Uterus (tissue), 4 donors: Measurements from ENCODE around the gene ATP8B3. TPM values are rescaled to one million over a fixed set of nuclear protein-coding genes. Genes with fewer than 3 reads are reported as not detected.

ENCODE experiments used
- DNase-seq, 2 donors: peaks; one replicate each; pipeline ENCODE4 v3.0.0-alpha.2; 2019 to 2020
- H3K27ac ChIP-seq, 2 donors: fragments of 200-600 bp; sonication (generic); 1 replicate in 1 of 2; 2 replicates in 1 of 2; pipeline ENCODE4 v1.5.1; 2016 to 2018
- H3K27me3 ChIP-seq, 2 donors: fragments of 200-600 bp; sonication (generic); one replicate each; pipeline ENCODE4 v1.5.1; 2018 to 2019; ENCODE audit warnings: control low read depth in 1 of 2
- H3K36me3 ChIP-seq, 2 donors: fragments of 200-600 bp; sonication (generic); one replicate each; pipeline ENCODE4 v1.5.1; 2019; ENCODE audit warnings: control low read depth in 1 of 2
- H3K4me1 ChIP-seq, 2 donors: fragments of 200-600 bp; sonication (generic); one replicate each; pipeline ENCODE4 v1.5.1; 2018 to 2019; ENCODE audit warnings: control low read depth in 1 of 2
- H3K4me3 ChIP-seq, 2 donors: fragments of 200-600 bp; sonication (generic); 1 replicate in 1 of 2; 2 replicates in 1 of 2; pipeline ENCODE4 v1.5.1; 2018 to 2019; ENCODE audit warnings: mild to moderate bottlenecking in 1 of 2
- H3K9me3 ChIP-seq, 2 donors: fragments of 200-600 bp; sonication (generic); one replicate each; pipeline ENCODE4 v1.5.1; 2019; ENCODE audit warnings: control low read depth in 1 of 2
- POLR2A ChIP-seq, 2 donors: fragments of 450-650 bp; IDR thresholded peaks; one replicate each; pipeline ENCODE4 v1.6.1; 2016; ENCODE audit warnings: antibody characterized with exemption in 2 of 2, mild to moderate bottlenecking in 1 of 2, moderate library complexity in 1 of 2
- intact Hi-C: fragments of 100-400 bp; cut with DNase I; formaldehyde crosslinking; loops from one replicate; pipeline ENCODE4 v1.15.1; 2023; ENCODE audit warnings: low total_unique reads
- total RNA-seq, 4 donors: library from RNA; depleted of rRNA in 3 of 4; stranded (reverse); fragments of >200 nt in 3 of 4; gene quantifications; one replicate each; pipeline versions ENCODE4 v1.1.0 to v1.2.4, GENCODE V29; 2014 to 2023
- TF ChIP-seq, protein P1 (sequence below), 4 experiments: fragments of 200-600 bp in 2 of 4; fragments of 450-650 bp in 2 of 4; sonication (generic) in 2 of 4; IDR thresholded peaks; one replicate each; pipeline ENCODE4 v1.5.1; 2016 to 2019; ENCODE audit warnings: antibody characterized with exemption in 4 of 4, mild to moderate bottlenecking in 2 of 4, moderate library complexity in 1 of 4
- donor health status: DM: yes; HTN: yes; CAD: no.

Gene ATP8B3
- total RNA-seq, 4 donors from 2014 or later, result 1.0 to 3.3 (median 1.7) TPM; not detected in 1

DNA sequence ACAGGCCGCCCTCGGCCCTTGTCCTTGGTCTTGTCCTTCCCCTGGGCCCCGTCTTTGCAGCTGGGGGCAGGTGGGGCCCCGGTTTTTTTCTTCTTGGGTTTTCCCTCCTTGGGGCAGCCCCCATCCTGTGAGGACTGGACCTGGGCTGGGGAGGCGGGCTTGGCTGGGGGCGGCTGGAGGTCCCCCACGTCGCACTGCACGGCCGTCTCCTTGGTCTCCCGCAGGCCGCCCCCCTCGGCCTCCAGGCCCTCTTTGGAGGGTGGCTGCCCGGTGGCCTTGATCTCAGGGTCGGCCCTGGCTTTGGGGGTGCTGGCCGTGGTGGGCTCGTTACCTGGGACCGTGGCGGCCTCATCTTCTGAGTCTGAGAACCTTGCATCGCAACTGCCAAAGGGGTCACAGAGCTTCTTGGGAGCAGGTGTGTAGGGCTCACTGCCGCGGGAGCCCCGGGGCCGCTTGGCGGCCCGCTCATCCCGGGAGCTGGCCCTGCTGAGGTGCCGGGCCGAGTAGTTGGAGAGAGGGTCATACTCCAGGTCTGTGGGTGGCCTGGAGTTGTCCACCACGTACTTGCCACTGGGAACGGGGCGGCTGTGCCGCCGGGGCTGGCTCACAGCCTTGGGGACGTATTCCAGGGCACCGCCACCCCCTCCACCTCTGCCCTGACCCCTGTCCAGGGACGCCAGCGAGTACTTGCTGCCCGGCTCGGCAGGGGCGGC, 15.6 kb upstream of the ATP8B3 start:
- H3K4me3 ChIP-seq, result no peak overlapping the region
- H3K27me3 ChIP-seq, result no peaks in the 10 kb centered on the region
- H3K9me3 ChIP-seq, result no peaks in the 10 kb centered on the region
- TF ChIP-seq POLR2A (IDR thresholded peaks at IDR 0.05), result no peak
- TF ChIP-seq, protein P1, sequence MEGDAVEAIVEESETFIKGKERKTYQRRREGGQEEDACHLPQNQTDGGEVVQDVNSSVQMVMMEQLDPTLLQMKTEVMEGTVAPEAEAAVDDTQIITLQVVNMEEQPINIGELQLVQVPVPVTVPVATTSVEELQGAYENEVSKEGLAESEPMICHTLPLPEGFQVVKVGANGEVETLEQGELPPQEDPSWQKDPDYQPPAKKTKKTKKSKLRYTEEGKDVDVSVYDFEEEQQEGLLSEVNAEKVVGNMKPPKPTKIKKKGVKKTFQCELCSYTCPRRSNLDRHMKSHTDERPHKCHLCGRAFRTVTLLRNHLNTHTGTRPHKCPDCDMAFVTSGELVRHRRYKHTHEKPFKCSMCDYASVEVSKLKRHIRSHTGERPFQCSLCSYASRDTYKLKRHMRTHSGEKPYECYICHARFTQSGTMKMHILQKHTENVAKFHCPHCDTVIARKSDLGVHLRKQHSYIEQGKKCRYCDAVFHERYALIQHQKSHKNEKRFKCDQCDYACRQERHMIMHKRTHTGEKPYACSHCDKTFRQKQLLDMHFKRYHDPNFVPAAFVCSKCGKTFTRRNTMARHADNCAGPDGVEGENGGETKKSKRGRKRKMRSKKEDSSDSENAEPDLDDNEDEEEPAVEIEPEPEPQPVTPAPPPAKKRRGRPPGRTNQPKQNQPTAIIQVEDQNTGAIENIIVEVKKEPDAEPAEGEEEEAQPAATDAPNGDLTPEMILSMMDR (IDR thresholded peaks at IDR 0.05), result no peak
- no peaks in the 10 kb centered on the region for H3K4me1 ChIP-seq
- no peaks in the 10 kb centered on the region for H3K36me3 ChIP-seq
- DNase-seq, result no peak
- H3K27ac ChIP-seq, result peak overlapping the region in 1 of 2 donors; percentile 55
- intact Hi-C loops, result loop anchor here (10.0 kb wide), 2 partner anchors 63 to 283 kb away; no protein-coding TSS in a partner anchor

DNA sequence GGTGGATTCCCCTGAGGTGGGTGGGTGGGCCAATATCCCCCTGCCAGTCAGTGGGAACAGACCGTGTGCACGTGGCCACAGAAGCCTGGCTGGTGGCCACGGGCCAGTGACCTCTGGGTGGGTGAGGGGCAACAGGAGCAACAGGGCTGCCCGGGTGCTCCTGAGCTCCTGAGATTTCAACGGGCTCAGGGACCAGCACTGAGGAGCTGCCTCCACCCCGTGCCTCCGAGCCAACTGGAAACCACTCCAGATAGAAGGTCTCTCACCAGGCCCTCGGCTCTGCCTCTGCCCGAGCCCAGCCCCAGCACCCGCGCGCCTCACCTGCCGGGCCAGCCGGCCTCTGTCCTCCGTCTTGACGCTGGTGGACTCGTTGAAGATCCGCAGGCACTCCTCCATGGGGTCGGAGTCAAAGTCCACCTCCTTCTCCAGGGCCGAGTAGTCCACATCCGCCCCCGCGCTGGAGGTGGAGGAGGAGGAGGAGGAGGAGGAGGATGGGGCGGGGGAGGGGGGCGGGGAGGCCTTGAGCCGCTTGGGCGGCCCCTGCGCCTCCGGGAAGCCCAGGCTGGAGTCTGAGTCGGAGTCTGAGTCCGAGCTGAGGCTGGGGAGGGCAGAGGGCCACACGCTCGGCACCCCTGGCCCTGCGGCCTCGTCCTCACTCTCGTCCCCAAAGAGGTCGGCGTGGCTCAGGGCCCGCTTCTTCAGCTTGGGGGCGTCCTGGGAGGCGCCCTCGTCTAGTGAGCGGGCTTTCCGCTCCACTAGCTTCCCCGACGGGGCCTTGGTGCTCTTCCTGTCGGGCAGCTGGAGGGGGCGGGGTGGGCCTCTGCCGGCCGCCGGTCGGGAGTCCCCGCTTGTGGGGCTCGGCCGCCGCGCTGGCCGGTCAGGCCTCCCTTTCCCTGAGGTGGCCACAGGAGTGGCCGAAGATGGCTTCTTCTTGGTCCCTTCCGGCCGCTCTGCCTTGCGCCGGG, 14.8 kb upstream of the ATP8B3 start:
- intact Hi-C loops, result loop anchor here (10.0 kb wide), 2 partner anchors 62 to 282 kb away; no protein-coding TSS in a partner anchor
- Histone ChIP-seq H3K4me1 (no peaks in the 10 kb centered on the region), H3K9me3 (no peaks in the 10 kb centered on the region), H3K27me3 (no peaks in the 10 kb centered on the region), H3K27ac (peak overlapping the region; percentile 34 to 55), H3K36me3 (no peaks in the 10 kb centered on the region), H3K4me3 (no peak overlapping the region)
- TF ChIP-seq, protein P1 (IDR thresholded peaks at IDR 0.05), result no peak
- TF ChIP-seq POLR2A (IDR thresholded peaks at IDR 0.05), result no peak
- DNase-seq, result peak; percentile 39 to 58

DNA sequence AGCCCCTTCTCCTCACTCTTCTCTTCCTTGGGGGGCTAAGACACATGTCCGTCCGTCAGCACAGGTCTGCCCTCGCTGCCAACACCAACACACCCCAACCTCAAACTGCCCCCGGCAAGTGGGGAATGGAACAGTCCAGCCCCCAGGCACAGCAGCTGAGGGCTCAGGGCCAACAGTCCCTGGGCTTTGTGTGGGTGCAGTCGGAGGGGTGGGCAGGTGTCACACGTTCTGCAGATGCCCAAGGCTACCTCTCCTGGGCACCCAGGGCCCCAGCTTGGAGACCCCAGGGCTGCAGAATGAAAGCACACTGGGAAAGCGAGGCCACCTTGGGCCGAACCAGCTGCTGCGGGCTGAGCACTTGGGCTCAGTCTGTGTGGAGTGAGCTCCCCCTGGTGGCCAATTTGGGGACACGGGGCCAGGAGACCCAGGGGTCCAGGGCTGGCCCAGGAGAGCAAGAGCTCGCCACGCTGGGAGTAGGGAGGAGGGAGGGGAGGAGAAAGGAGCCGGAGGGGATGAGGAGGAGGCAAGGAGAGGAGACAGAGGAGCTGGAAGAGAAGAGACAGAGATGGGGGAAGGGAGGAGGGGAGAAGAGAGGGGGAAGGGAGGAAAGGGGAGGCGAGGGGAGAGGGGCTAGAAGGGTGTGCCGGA, 14.0 kb upstream of the ATP8B3 start:
- H3K4me3 ChIP-seq, result no peak overlapping the region
- no peak for TF ChIP-seq POLR2A (IDR thresholded peaks at IDR 0.05)
- TF ChIP-seq, protein P1 (IDR thresholded peaks at IDR 0.05), result peak; percentile 85 to 95 (median 91)
- no peaks in the 10 kb centered on the region for H3K36me3 ChIP-seq
- H3K27ac ChIP-seq, result peak overlapping the region; percentile 34 to 55
- H3K4me1 ChIP-seq, result no peaks in the 10 kb centered on the region
- intact Hi-C loops, result loop anchor here (10.0 kb wide), 2 partner anchors 61 to 281 kb away; no protein-coding TSS in a partner anchor
- peak; percentile 77 to 82 for DNase-seq
- no peaks in the 10 kb centered on the region for H3K9me3 ChIP-seq
- no peaks in the 10 kb centered on the region for H3K27me3 ChIP-seq

DNA sequence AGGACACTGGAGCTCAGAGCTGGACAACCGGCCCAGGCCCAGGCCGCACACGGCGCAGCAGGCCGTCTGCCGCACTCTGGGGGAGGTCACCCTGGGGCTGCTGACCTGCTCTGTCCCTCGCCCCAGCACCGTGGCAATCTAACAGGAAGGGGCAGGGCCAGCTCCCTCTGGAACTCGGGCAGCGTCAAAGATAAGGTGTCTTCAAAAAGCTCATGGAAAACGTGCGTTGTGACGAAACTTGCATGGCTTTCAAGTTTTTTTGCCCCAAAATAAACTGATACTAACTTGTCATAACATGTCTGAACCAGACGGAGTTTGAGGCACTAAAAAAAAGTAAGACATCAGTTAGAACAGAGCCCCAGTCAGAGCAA, 12.2 kb upstream of the ATP8B3 start:
- Histone ChIP-seq H3K4me1 (no peaks in the 10 kb centered on the region), H3K27ac (no peak overlapping the region), H3K4me3 (no peak overlapping the region), H3K9me3 (no peaks in the 10 kb centered on the region), H3K36me3 (no peaks in the 10 kb centered on the region), H3K27me3 (no peaks in the 10 kb centered on the region)
- TF ChIP-seq, protein P1 (IDR thresholded peaks at IDR 0.05), result no peak
- no peak for TF ChIP-seq POLR2A (IDR thresholded peaks at IDR 0.05)
- intact Hi-C loops, result loop anchor here (10.0 kb wide), 2 partner anchors 59 to 279 kb away; no protein-coding TSS in a partner anchor
- DNase-seq, result no peak
